Activated CD8-positive, alpha-beta memory T cell treated with anti-CD3 and anti-CD28 coated beads for 1 hour (primary cell): ENCODE measurements around the gene SKI.

Source experiments
- DNase-seq, 2 donors: peaks; one replicate each; pipeline ENCODE4 v3.0.0-alpha.2; 2020; ENCODE audit warnings: low read depth in 1 of 2; ENCODE audit errors: extremely low read depth in 1 of 2

SKI gene

DNA sequence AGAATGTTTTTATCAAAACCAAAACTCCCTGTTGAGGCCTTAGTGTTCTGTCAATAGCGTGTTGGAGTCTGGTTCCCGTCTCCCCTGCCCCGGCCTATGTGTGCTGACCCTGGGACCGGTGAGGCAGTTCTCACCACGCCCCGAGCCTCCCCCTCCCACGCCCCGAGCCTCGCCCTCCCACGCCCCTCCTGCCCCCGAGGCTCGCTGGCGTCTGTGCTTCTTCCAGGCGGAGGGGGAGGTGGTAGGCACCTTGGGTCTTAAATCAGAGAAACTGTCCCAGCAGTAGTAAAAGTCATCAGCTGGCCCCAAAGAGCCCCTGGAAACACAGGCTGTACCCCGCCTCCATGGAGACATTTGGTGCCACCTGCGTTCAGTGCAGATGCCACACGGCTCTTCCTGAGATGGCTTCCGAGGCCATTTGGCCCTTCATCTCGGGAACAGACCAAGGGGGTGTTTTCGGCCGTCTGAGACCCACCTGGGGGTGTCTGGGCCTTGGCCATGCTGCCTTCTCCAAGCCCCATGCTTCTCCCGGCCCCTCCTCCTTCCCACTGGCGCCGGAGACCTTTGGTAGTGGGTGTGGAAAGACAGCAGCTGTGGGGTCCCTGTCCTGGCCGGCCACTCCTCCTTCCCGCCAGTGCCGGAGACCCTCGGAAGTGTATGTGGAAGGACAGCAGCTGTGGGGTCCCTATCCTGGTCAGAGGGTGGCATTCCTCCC, 44.7 kb downstream of the SKI start:
- no peak for DNase-seq

GRCh38 chr1:2273401-2274090, 45.4 kb downstream of the SKI start:
- DNase-seq = no peak

GRCh38 chr1:2274231-2274928, 46.3 kb downstream of the SKI start:
- DNase-seq = no peak

DNA sequence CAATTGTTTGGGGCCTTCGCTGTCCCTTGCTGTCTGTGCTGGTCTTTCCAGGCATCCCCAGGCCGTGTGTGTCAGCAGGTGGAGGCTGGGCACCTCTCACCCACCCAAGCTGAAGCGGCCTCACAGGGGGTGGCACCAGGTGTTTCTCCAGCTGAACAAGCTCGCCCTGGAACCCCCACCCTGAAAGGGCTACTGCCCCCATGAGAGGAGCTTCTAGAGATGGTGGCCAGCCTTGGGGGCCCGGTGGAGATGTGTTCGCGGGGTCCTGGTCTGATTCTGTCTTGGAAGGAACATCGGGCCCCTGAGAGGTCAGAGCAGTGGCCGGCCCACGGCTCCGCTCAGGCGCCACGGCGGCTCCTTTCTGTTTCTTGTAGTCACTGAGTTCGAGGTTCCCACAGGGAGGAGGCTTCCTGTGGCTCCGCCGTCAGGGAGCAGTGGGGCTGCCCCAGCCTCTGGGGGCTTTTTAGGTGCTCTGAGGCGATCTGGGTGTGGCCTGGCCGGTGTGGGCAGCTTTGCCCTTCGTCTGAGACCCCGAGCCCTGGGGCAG, 46.9 kb downstream of the SKI start:
- no peak for DNase-seq

GRCh38 chr1:2275796-2276536, 47.8 kb downstream of the SKI start:
- DNase-seq = no peak

DNA sequence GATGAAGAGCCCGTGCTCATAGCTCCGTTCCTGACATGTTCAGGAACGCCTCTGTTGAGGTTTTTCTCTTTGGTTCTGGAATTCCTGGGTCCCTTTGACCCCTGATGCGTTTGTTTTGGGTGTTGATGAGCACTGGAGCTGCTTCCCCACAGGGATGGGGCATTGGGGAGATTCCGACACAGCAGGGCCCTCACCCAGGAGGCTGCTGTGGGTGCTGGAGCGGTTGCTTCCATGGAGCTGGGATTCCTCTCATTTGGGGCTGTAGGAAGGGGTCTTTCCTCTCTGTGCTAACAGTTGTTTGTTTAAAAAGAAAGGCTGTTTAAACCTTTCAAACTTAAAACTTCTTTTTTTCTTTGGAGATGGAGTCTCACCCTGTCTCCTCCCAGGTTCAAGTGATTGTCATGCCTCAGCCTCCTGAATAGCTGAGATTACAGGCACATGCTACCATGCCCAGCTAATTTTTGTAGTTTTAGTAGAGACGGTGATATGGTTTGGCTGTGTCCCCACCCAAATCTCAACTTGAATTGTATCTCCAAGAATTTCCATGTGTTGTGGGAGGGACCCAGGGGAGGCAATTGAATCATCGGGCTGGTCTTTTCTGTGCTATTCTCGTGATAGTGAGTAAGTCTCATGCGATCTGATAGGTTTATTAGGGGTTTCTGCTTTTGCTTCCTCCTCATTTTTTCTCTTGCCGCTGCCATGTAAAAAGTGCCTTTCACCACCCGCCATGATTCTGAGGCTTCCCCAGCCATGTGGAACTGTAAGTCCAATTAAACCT, 48.9 kb downstream of the SKI start:
- no peak for DNase-seq

DNA sequence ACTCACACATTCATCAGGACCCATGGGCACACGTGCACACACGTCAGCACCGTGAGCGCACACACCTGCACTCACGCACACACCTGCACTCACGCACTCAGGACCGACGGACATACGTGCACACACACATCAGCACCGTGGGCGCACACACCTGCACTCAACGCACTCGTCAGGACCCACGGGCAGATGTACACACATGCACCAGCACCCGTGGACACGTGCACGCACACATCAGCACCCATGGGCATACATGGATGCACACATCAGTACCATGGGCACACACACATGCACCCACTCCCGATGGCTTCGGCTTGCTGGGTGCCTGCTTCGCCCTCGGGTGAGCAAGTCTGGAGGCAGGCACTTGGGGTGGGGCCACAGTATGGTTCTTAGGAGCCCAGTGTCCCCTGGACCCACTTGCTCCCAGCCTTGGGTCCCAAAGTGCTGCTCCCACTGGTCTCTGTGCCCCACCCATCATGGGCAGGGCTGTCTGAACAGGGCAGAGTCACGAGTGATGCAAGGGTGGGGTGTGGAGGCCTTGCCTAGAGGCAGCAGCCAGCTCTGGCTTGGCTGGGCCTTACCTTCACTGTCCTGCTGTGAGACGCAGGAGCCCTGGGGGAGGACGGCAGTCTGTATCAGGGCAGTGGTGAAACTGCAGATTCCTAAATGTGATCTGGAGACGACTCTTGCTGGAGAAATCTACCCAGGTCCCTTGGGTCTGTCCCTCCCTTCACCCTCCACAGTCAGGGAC, 49.8 kb downstream of the SKI start:
- DNase-seq = no peak

GRCh38 chr1:2278591-2279209, 50.6 kb downstream of the SKI start:
- DNase-seq = no peak

GRCh38 chr1:2279210-2279639, 51.1 kb downstream of the SKI start:
- DNase-seq = no peak

DNA sequence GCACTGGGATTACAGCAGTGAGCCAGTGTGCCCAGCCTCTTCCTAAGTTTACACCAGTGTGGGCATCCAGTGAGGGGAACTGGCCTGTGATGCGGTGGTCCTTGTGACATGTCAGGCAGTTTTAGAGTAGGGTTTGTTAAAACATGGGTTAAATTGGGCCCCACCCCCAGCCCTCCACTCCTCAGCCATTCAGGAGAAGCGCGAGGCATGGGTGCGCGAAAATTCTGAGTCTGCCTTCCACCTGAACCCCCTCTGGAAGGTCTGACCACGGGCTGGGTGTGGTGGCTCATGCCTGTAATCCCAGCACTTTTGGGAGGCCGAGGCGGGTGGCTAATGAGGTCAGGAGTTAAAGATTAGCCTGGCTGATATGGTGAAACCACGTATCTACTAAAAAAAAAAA, 51.7 kb downstream of the SKI start:
- DNase-seq = no peak

- no peak for DNase-seq
Observed at GRCh38 chr1:2282556-2283270, 54.6 kb downstream of the SKI start.

DNA sequence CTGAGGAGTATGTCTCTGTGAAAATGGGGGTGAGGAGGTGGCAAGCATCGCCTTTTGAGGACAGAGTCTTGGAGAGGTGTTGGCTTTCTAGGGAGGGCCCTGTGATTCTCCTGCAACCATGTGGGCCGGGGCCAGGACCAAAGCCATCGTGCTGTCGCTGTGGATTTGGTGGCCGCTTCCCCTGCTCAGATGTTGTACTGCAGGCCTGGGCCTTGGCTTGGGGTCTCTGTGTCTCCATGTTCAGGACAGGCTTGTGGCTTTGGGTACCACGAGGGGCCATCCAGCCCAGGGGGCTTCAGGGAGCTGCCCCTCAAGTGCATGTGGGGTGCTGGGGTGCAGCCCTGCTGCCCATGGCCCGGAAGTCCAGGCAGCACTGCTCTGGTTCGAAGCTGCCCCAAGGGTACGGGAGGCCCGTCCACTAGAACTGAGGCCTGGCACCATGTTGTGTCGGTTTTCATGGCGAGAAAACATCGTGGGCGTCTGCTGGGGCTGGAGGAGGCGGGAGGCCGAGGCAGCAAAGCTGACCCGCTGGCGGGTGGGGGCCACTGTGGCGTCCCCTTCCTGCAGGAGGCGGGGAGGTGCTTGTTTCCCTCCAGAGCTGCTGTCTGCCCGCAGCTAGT, 55.4 kb downstream of the SKI start:
- no peak for DNase-seq

GRCh38 chr1:2283991-2284895, 56.1 kb downstream of the SKI start:
- no peak for DNase-seq

DNA sequence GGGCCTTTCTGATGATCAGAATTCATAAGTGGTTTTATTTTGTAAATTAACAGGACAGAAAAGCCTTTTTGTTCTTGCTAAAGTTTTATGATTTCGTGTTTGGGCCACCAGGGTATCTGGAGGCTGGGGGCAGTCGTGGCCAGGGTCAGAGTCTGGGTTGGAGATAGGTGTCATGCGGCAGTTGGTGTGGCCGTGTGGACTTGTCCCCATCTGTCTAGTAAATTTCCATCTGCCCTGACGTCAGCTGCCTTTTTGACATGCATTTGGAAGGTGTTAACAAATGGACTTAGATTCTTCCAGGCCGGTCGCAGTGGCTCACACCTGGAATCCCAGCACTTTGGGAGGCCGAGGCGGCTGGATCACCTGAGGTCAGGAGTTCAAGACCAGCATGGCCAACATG, 56.8 kb downstream of the SKI start:
- DNase-seq = no peak

DNA sequence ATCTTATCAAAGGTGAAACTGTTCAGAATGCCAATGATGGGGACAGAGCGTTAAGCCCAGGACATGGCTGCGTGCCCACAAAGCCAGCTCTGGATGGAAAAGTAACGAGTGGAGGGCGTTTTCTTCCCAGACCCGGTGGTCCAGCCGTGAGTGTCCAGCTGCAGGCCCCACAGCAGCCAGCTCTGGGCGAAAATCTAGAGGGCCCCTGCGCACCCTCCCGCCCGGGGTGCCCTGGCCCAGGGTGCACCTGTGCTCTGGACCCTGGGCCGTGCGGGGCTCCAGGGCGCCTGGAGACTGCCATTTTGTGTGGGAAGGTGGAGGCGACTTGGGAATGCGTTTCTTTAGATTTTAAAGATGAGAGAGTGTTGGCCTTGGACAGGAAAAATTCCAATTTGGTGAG, 58.8 kb downstream of the SKI start:
- DNase-seq = no peak

- DNase-seq = no peak
Observed at GRCh38 chr1:2287649-2288048, 59.5 kb downstream of the SKI start.

GRCh38 chr1:2288311-2288710, 60.2 kb downstream of the SKI start:
- no peak for DNase-seq
